Muscle of back (tissue), 13 donors: ENCODE results near the gene LCE1D. TPM values are rescaled to one million over a fixed set of nuclear protein-coding genes. Genes with fewer than 3 reads are reported as not detected.

Experiments used
- DNase-seq, 3 donors: peaks; one replicate each; pipeline versions ENCODE4 v3.0.0 to v3.0.0-alpha.2; 2013
- long read RNA-seq, 9 donors: transcript quantifications; one replicate each; lab custom pipeline, GENCODE V29; 2026
- polyA plus RNA-seq, 10 donors: library from polyadenylated mRNA; unstranded; fragments of 120-200 nt; gene quantifications; one replicate each; pipeline ENCODE4 v1.2.1, GENCODE V29; 2013; ENCODE audit not compliant: insufficient read length in 10 of 10

Gene LCE1D
- not detected for polyA plus RNA-seq
- long read RNA-seq, donor 1: 0 reads
- long read RNA-seq, donor 2: 0 reads
- long read RNA-seq, donor 3: 0 reads
- long read RNA-seq, donor 4: 0 reads
- long read RNA-seq, donor 5: 0 reads
- long read RNA-seq, donor 6: 0 reads
- long read RNA-seq, donor 7: 0 reads
- long read RNA-seq, donor 8: 0 reads
- long read RNA-seq, donor 9: 0 reads

GRCh38 chr1:152796421-152796820, at the start of gene LCE1D:
Gene LCE1D, plus strand, starts transcription at chr1:152796721. Its CDS starts 1,074 bp downstream, at chr1:152797795.
- DNase-seq: no peak

GRCh38 chr1:152747831-152748230, 48.7 kb upstream of the LCE1D start:
- DNase-seq: no peak

- peak in 1 of 3 donors; percentile 2 for DNase-seq
These were observed 44.3 kb upstream of the LCE1D start for GRCh38 chr1:152752225-152752624.

GRCh38 chr1:152753586-152753985, 42.9 kb upstream of the LCE1D start:
- no peak for DNase-seq

GRCh38 chr1:152756872-152757271, 39.6 kb upstream of the LCE1D start:
- DNase-seq: no peak

- no peak for DNase-seq
These were observed 38.8 kb upstream of the LCE1D start, which contains the start of gene KPRP for GRCh38 chr1:152757747-152758146. Gene KPRP, plus strand, starts transcription at chr1:152758025. Its CDS starts 1,564 bp downstream, at chr1:152759589.

GRCh38 chr1:152758636-152759035, 37.9 kb upstream of the LCE1D start:
- DNase-seq: no peak

GRCh38 chr1:152759453-152760173, 36.9 kb upstream of the LCE1D start:
- no peak for DNase-seq

- no peak for DNase-seq
These were observed 35.9 kb upstream of the LCE1D start for GRCh38 chr1:152760551-152761190.

GRCh38 chr1:152761609-152762213, 34.8 kb upstream of the LCE1D start:
- DNase-seq: no peak

- DNase-seq: no peak
These were observed 27.5 kb upstream of the LCE1D start for GRCh38 chr1:152768847-152769533.

- DNase-seq: no peak
These were observed 26.1 kb upstream of the LCE1D start for GRCh38 chr1:152770411-152770810.

GRCh38 chr1:152774875-152775274, 21.6 kb upstream of the LCE1D start, which contains the start of gene LCE1F:
Gene LCE1F, plus strand, starts transcription at chr1:152775140. Its CDS starts 1,232 bp downstream, at chr1:152776372.
- no peak for DNase-seq

- DNase-seq: no peak
These were observed 20.2 kb upstream of the LCE1D start for GRCh38 chr1:152776361-152776760.

- no peak for DNase-seq
These were observed 18.9 kb upstream of the LCE1D start for GRCh38 chr1:152777510-152778137.

- DNase-seq: no peak
These were observed 13.4 kb upstream of the LCE1D start for GRCh38 chr1:152783095-152783494.

GRCh38 chr1:152786077-152786476, 10.4 kb upstream of the LCE1D start, which contains the start of gene LCE1E:
Gene LCE1E, plus strand, starts transcription at chr1:152786257. Its CDS starts 1,043 bp downstream, at chr1:152787300.
- no peak for DNase-seq

GRCh38 chr1:152795686-152796085, 835 bp upstream of the LCE1D start:
- DNase-seq: no peak

- no peak for DNase-seq
These were observed 4.8 kb downstream of the LCE1D start for GRCh38 chr1:152801333-152801732.

- no peak for DNase-seq
These were observed 10.1 kb downstream of the LCE1D start, which contains the start of gene LCE1C for GRCh38 chr1:152806576-152806975. Gene LCE1C, minus strand, starts transcription at chr1:152806651. Its CDS starts 1,173 bp downstream, at chr1:152805478.

- DNase-seq: no peak
These were observed 14.5 kb downstream of the LCE1D start for GRCh38 chr1:152811050-152811449.
